Measurements from ENCODE around the gene SMIM33.
"Not testable (repeated sequence)": the region's sequence is repeated elsewhere in the genome, so short reads cannot be mapped to it uniquely, and the experiment has no call there.

Gene SMIM33

DNA sequence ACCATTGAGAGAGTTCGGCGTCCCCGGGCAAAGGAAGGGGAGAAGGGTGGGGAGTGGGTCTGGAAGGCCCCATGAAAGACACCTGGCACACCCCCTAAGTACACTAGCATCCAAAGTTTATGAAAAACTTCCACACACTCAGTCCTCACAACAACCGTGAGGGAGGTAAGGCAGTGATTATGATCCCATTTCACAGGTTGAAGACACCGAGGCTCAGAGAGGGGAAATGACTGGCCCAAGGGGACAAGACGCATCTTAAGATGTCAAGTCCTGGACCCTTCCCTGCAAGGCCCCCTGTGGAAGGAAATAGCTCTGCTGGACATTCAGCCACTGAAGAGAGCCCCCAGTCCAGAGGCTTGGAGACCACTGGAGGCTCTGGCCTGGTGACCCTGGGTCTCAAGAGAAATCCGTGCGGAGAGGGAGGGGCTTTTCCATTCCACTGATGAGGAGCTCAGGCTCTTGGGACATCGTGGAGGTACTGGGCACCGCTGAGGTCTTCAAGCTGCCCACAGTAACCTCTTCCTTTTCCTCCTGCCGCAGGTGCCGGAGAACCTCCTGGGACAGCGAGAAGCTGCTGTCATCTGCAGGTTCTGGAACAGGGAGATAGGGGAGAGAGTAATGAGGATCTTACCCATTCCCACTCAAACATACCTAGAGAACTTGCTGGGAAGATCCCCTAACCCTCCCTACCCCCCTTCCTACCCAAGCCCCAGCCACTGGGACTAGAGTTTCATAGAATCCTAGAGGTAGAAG, 5.2 kb downstream of the SMIM33 start:
- H3K9ac ChIP-seq (ENCODE audit: low read depth, low read length, poor library complexity, severe bottlenecking), result peak overlapping the region; percentile 95
- H3F3A ChIP-seq (ENCODE audit: low read depth), result no peaks in the 10 kb centered on the region
- no peaks in the 10 kb centered on the region for H3K27me3 ChIP-seq (ENCODE audit: insufficient read depth, low read length, poor library complexity, severe bottlenecking)
- H3K4me3 ChIP-seq (ENCODE audit: low read length, poor library complexity, severe bottlenecking), result peak overlapping the region; percentile 64
- H3K9me3 ChIP-seq (ENCODE audit: insufficient read depth, low read depth, low read length), result no peaks in the 10 kb centered on the region
- peak overlapping the region; percentile 87 for H3K4me2 ChIP-seq (ENCODE audit: low read depth, low read length, poor library complexity, severe bottlenecking)
- TF ChIP-seq, protein P1, sequence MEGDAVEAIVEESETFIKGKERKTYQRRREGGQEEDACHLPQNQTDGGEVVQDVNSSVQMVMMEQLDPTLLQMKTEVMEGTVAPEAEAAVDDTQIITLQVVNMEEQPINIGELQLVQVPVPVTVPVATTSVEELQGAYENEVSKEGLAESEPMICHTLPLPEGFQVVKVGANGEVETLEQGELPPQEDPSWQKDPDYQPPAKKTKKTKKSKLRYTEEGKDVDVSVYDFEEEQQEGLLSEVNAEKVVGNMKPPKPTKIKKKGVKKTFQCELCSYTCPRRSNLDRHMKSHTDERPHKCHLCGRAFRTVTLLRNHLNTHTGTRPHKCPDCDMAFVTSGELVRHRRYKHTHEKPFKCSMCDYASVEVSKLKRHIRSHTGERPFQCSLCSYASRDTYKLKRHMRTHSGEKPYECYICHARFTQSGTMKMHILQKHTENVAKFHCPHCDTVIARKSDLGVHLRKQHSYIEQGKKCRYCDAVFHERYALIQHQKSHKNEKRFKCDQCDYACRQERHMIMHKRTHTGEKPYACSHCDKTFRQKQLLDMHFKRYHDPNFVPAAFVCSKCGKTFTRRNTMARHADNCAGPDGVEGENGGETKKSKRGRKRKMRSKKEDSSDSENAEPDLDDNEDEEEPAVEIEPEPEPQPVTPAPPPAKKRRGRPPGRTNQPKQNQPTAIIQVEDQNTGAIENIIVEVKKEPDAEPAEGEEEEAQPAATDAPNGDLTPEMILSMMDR (conservative IDR thresholded peaks at IDR 0.05; ENCODE audit: low read length), result no peak
- TF ChIP-seq EZH2phosphoT487 (IDR thresholded peaks at IDR 0.05; ENCODE audit: borderline replicate concordance), result no peak
- H3K9me2 ChIP-seq (replicated peaks; ENCODE audit: low read depth, low read length), result no peaks in the 10 kb centered on the region
- peaks cover 16% of the 10 kb centered on the region; the same call in 1 of the 2 replicates for H3K36me3 ChIP-seq (ENCODE audit: insufficient read depth, low read length)
- peaks cover 20% of the 10 kb centered on the region for H4K20me1 ChIP-seq (ENCODE audit: insufficient read depth, low read length, poor library complexity, severe bottlenecking)
- peaks cover 90% of the 10 kb centered on the region for H3K79me2 ChIP-seq (ENCODE audit: insufficient read depth, low read length)
- peaks cover 92% of the 10 kb centered on the region for H3K4me1 ChIP-seq (ENCODE audit: insufficient read depth, low read length, poor library complexity, severe bottlenecking)
- H2AFZ ChIP-seq (ENCODE audit: low read length), result no peak overlapping the region

DNA sequence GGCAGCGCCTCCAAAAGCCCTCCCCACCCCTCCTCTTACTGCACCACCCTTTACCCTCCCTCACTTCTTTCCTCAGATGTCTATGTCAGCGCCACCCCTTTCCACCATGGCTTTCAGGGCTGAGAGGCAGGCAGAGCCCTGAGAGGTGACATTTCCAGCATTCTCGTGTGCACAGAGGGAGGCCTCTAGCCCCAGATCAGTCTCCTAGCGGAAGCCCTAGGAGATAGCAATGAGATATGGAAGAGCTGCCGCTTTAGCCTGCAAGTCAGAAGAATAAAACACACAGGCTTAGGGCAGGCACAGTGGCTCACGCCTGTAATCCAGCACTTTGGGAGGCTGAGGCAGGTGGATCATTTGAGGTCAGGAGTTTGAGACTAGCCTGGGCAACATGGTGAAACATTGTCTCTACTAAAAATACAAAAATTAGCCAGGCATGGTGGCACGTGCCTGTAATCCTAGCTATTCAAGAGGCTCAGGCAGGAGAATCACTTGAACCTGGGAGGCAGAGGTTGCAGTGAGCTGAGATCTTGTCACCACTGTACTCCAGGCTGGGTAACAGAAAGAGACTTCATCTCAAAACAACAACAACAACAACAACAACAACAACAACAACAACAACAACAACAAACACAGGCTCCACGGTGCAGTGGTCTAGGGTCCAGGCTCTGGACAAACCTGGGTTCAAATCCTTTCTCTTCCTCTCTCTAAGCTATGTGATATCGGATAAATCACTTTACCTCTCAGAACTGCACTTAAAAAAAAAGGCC, 8.0 kb downstream of the SMIM33 start:
- H2AFZ ChIP-seq (ENCODE audit: low read length); H3K9me3 ChIP-seq (ENCODE audit: insufficient read depth, low read depth, low read length); H3K9me2 ChIP-seq (replicated peaks; ENCODE audit: low read depth, low read length); H3K27me3 ChIP-seq (ENCODE audit: insufficient read depth, low read length, poor library complexity, severe bottlenecking); H3F3A ChIP-seq (ENCODE audit: low read depth): not testable (repeated sequence)
- Histone ChIP-seq H3K36me3 (ENCODE audit: insufficient read depth, low read length) (peaks cover 16% of the 10 kb centered on the region; the same call in 1 of the 2 replicates), H3K4me3 (ENCODE audit: low read length, poor library complexity, severe bottlenecking) (peak overlapping the region; percentile 56), H3K9ac (ENCODE audit: low read depth, low read length, poor library complexity, severe bottlenecking) (peak overlapping the region; percentile 46), H3K79me2 (ENCODE audit: insufficient read depth, low read length) (peaks cover 71% of the 10 kb centered on the region), H3K4me1 (ENCODE audit: insufficient read depth, low read length, poor library complexity, severe bottlenecking) (peaks cover 77% of the 10 kb centered on the region), H4K20me1 (ENCODE audit: insufficient read depth, low read length, poor library complexity, severe bottlenecking) (peaks cover 25% of the 10 kb centered on the region), H3K4me2 (ENCODE audit: low read depth, low read length, poor library complexity, severe bottlenecking) (peak overlapping the region; percentile 71)

DNA sequence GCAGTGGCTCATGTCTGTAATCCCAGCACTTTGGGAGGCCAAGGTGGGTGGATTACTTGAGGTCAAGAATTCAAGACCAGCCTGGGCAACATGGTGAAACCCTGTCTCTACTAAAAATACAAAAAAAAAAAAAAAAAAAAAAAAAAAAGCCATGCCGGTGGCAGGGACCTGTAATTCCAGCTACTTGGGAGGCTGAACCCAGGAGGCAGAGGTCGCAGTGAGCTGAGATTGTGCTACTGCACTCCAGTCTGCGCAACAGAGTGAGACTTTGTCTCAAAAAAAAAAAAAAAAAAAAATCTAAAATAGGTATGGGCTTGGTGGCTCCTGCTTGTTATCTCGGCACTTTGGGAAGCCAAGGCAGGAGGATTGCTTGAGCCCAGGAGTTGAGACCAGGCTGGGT, 8.9 kb downstream of the SMIM33 start:
- H3K27me3 ChIP-seq (ENCODE audit: insufficient read depth, low read length, poor library complexity, severe bottlenecking); H3K9me2 ChIP-seq (replicated peaks; ENCODE audit: low read depth, low read length); H3F3A ChIP-seq (ENCODE audit: low read depth); H2AFZ ChIP-seq (ENCODE audit: low read length); H3K9me3 ChIP-seq (ENCODE audit: insufficient read depth, low read depth, low read length); H3K4me3 ChIP-seq (ENCODE audit: low read length, poor library complexity, severe bottlenecking): not testable (repeated sequence)
- Histone ChIP-seq H3K4me1 (ENCODE audit: insufficient read depth, low read length, poor library complexity, severe bottlenecking) (peaks cover 68% of the 10 kb centered on the region), H4K20me1 (ENCODE audit: insufficient read depth, low read length, poor library complexity, severe bottlenecking) (peaks cover 25% of the 10 kb centered on the region), H3K4me2 (ENCODE audit: low read depth, low read length, poor library complexity, severe bottlenecking) (peak overlapping the region; percentile 71), H3K36me3 (ENCODE audit: insufficient read depth, low read length) (peaks cover 16% of the 10 kb centered on the region; the same call in 1 of the 2 replicates), H3K79me2 (ENCODE audit: insufficient read depth, low read length) (peaks cover 62% of the 10 kb centered on the region), H3K9ac (ENCODE audit: low read depth, low read length, poor library complexity, severe bottlenecking) (peak overlapping the region; percentile 46)

DNA sequence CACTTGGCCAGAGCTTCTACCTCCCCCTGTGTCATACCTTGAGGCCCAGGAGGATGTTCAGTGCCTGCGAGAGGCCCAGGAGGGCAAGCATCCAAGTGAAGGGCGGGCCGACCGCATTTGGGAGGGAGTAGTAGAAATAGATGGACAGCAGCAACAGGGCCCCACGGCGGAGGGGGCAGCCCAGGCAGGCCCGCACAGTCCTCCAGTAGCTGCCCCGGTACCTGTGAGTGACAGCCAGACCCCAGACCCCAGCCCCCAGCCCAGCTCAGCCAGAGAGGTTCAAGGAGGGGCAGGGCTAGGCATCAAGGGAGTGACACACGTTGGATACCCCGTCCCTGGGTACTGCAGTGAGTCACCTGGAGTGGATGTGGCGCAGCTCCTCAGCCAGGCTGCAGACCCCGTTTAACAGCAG, 10.3 kb downstream of the SMIM33 start:
- H3K4me1 ChIP-seq (ENCODE audit: insufficient read depth, low read length, poor library complexity, severe bottlenecking), result peaks cover 55% of the 10 kb centered on the region

More for the DNA sequence above, 10.3 kb downstream of the SMIM33 start:
- H3K4me2 ChIP-seq (ENCODE audit: low read depth, low read length, poor library complexity, severe bottlenecking), result peak overlapping the region; percentile 92
- no peaks in the 10 kb centered on the region for H3K9me3 ChIP-seq (ENCODE audit: insufficient read depth, low read depth, low read length)
- no peak overlapping the region for H2AFZ ChIP-seq (ENCODE audit: low read length)
- H3K9ac ChIP-seq (ENCODE audit: low read depth, low read length, poor library complexity, severe bottlenecking), result peak overlapping the region; percentile 98
- H3K9me2 ChIP-seq (replicated peaks; ENCODE audit: low read depth, low read length), result no peaks in the 10 kb centered on the region
- peaks cover 10% of the 10 kb centered on the region; the same call in 1 of the 2 replicates for H3K36me3 ChIP-seq (ENCODE audit: insufficient read depth, low read length)
- TF ChIP-seq EZH2phosphoT487 (IDR thresholded peaks at IDR 0.05; ENCODE audit: borderline replicate concordance), result no peak
- TF ChIP-seq, protein P1 (conservative IDR thresholded peaks at IDR 0.05; ENCODE audit: low read length), result no peak
- H3F3A ChIP-seq (ENCODE audit: low read depth), result peaks cover 8% of the 10 kb centered on the region; the same call in 1 of the 2 replicates
- H3K79me2 ChIP-seq (ENCODE audit: insufficient read depth, low read length), result peaks cover 56% of the 10 kb centered on the region
- peak overlapping the region; percentile 89 for H3K4me3 ChIP-seq (ENCODE audit: low read length, poor library complexity, severe bottlenecking)
- H3K27me3 ChIP-seq (ENCODE audit: insufficient read depth, low read length, poor library complexity, severe bottlenecking), result no peaks in the 10 kb centered on the region
- H4K20me1 ChIP-seq (ENCODE audit: insufficient read depth, low read length, poor library complexity, severe bottlenecking), result peaks cover 25% of the 10 kb centered on the region

Measured in Loucy (cell line).